Middle frontal gyrus (tissue), 1 donor: ENCODE results near the gene CHST8.

ENCODE experiments used
- DNase-seq: peaks from one replicate; pipeline ENCODE4 v3.0.0-alpha.2; 2015; ENCODE audit warnings: low spot score; ENCODE audit errors: extremely low spot score

CHST8 gene

DNA sequence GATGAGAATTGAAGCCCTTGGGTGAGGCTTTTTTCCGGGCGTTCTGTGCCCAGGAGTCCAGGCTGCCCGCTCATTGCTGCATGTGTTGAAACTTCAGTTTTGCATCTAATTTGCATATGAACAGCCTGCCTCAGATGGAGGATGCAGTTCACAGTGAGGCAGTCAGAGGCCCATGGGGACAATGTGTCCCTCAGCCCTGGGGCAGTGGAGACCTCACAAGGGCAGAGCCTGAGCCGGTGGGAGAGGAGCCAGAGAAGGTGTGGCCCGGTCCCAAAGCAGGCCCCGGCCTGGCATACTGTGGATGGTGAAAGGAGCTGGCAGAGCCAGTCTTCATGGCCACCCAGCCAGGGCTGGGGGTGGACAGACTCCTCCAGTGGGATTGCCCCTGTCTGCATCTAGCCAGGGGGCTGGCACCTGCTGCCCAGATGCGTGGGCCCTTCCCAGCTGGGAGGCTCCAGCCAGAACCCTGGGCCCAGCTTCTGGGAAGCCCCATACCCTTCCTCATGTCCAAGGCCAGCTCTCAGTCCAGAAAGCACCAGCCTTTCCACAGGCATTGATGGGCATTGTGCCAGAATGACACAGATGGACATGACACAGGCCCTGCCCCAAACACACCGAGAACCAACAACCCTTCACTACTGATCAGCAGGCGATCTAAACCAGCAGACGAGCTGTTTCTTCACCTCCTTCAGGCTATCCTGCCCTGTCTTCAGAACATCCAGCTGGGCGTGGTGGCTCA is 142.0 kb downstream of the CHST8 start:
- DNase-seq, result no peak

DNA sequence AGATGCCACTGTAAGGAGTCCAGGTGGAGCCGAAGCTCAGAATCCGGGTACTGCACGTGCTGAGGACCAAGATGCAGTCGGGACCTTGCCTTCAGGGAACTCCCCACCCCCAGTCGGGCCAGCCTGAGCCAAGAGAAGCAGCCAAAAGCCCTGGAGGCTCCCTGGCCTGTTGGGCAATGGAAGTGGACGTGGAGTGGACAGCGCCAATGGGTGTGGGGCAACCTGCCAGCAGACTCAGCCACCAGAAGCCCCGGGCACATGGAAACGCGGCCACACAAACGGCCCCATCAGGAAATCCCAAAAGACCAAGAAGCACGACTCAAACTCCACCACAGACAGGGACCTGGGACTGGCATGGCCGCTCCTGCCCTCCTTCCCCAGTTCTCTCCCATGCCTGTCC is 144.9 kb downstream of the CHST8 start:
- no peak for DNase-seq

DNA sequence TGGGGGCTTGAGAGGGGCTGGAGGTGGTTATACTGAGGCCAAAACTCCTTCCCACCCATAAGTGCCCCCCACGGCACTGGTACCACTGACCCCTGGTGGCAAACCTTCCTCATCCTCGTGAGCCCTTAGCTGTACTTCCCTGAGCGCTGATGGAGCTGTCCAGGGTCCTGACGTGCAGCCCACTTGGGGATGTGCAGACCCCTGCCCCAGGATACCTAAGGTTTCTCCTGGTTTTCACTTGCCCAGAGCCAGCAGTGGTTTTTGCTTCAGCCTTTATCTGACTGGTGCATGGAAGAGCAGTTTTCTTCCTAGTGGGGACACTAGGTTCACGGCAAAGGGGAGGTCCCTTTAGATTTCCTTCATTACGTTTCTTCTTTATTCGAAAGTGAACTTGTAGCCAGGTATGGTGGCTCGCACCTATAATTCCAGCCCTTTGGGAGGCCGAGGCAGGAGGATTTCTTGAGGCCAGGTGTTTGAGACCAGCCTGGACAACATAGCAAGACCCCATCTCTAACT is 146.2 kb downstream of the CHST8 start:
- no peak for DNase-seq

DNA sequence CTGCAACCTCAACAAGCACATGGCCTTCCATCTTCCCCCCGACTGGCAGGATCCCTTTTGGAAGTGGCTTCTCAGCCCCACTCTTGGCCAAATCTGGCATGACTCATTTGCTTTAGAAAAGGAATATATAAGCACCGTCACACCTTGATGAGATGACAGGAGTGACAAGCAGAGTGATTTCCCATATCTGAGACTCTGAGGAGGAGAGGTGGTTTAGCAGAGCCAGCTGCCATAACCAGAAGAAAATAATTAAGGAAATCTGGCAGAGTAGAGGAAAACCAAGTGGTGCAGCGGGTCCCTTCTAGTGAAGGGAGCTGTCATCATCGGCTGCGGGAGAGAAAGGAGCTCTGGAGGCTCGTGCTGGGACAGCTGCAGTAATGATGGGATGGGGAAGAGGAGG is 147.5 kb downstream of the CHST8 start:
- DNase-seq, result no peak

DNA sequence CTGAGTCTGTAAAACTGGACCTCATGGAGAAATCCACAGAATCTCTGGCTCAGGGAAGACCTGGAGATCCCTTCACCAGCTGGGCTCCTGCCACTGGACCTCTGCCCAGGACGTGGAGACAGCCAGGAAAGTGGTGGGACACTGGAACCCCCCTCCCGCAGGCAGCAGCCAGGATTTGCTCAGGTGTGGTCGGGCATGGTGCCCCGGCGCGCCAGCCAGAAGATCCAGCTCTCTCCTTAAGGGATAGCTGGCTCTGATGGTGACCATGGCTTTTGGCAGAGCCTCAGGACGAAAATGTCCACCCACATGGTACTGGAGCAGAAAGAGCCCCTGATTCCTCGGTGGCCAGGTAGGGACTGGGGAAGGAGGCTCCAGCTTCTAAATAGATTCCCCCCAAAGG is 148.4 kb downstream of the CHST8 start:
- DNase-seq, result no peak

DNA sequence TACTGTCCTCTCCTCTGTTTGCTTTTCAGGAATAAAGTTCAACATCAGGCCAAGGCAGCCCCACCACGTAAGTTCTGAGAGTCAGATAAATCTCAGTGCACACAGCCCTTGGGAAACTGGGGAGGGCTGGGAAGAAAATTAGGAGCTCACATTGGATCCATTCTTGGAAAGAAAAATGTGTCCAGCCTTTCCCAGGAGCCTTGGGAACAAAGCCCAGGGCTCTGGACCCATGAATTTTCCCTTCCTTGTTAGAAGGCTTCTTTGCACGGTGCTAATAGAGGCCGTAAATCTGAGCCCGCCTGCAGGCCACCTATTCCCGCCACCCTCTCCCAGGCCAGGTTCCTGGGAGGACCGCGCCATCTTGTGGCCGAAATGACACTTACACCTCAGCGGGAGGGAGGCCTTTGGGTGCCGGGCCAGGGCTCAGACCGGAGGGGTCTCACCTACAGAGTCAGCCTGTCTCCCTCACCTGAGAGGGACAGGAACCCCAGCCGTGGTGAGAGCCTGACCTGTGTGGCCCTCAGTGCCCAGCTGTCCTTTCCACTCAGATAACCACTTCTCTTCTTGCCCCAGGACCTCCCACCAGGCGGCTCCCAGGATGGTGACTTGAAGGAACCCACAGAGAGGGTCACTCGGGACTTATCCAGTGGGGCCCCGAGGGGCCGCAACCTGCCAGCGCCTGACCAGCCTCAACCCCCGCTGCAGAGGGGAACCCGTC is 149.8 kb downstream of the CHST8 start:
- DNase-seq, result peak; percentile 50

DNA sequence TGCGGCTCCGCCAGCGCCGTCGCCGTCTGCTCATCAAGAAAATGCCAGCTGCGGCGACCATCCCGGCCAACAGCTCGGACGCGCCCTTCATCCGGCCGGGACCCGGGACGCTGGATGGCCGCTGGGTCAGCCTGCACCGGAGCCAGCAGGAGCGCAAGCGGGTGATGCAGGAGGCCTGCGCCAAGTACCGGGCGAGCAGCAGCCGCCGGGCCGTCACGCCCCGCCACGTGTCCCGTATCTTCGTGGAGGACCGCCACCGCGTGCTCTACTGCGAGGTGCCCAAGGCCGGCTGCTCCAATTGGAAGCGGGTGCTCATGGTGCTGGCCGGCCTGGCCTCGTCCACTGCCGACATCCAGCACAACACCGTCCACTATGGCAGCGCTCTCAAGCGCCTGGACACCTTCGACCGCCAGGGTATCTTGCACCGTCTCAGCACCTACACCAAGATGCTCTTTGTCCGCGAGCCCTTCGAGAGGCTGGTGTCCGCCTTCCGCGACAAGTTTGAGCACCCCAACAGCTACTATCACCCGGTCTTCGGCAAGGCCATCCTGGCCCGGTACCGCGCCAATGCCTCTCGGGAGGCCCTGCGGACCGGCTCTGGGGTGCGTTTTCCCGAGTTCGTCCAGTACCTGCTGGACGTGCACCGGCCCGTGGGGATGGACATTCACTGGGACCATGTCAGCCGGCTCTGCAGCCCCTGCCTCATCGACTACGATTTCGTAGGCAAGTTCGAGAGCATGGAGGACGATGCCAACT is 150.5 kb downstream of the CHST8 start:
- no peak for DNase-seq

DNA sequence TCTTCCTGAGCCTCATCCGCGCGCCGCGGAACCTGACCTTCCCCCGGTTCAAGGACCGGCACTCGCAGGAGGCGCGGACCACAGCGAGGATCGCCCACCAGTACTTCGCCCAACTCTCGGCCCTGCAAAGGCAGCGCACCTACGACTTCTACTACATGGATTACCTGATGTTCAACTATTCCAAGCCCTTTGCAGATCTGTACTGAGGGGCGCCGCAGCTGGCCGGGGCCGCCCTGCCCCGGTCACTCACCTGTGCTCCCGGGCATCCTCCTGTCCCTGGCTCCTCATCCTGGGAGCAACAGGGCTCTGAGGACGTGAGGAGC is 151.1 kb downstream of the CHST8 start:
- no peak for DNase-seq

DNA sequence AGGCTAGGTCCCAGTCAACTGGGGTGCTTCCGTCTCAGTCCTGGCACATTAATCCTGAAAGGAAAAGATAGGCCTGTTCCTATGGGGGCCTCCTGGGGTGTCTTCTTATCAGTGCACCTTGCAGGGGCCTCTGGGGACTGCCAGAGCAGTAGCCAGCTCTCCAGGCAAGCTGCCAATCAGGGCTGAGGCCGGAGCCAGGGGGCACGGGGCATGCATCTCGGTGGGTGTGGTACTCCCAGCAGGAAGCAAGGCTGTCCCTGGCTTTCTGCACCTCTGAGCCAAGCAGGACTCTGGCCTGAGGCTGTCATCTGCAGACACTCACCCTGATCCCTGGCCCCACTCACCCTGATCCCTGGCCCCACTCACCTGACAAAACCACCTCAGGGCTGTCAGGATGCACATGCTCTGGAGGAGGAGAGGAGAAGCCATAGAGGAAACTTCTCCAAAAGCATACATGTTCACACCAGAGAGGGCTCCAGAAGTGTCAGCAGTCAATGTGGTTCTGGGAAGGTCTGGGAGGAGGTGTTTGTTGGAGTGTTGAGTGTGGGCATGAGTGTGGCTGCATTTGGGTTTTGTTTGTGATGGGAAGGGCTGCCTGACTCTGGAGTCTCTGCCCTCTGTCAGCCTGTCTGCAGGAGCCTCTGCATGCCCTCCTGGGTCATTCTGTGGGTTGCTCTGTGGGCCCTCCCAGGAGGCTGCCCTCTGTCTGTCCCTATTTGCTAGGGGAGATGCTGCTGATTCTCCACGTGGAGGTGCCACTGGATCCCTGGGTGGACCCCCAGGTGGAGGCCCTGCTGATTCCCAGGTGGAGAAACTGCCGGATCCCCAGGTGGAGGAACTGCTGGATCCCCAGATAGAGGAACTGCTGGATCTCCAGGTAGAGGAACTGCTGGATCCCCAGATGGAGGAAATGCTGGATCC is 152.2 kb downstream of the CHST8 start:
- no peak for DNase-seq

DNA sequence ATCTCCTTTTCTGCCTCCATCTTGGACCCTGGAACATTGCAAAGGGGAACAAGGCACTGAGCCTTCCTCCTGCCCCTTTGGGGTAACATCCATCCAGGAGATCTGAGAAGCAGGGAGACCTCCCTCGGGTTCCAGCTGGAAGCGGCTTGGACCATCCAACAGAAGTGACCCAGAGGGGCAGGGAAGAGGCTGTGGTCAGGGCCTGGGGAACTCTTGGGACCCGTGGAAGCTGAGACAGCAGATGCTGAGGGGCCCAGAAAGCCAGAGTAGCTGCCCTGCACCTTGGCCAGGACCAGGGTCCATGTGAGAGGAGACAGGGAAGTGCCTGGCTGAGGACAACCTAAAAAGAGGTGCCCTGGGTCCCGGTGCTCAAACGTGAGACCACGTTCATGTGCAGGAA is 153.0 kb downstream of the CHST8 start:
- DNase-seq, result no peak

DNA sequence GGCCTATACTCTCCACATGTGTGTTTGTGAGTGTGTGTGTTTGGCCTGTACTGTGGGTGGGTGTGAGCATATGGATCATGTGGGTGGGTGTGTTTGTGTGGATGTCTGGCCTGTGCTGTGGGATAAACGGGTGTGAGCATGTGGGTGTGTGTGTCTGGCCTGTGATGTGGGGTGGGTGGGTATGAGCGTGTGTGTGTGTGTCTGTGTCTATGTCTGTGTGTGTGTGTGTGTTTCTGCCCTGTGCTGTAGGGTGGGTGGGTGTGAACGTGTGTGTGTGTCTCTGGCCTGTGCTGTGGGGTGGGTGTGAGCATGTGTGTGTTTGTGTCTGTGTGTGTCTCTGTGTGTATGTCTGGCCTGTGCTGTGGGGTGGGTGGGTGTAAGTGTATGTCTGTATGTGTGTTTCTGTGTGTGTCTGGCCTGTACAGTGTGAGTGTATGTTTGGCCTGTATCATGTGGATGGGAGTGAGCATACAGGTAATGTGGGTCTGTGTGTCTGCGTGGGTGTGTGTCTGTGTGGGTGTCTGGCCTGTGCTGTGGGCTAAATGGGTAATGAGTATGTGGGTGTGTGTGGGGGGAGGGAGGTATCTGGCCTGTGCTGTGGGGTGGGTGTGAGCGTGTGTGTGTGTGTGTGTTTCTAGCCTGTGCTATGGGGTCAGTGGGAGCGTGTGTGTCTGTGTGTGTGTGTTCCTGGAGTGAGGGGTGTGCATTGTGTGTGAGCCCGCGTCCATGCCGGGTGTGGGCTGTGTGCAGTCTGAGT is 154.2 kb downstream of the CHST8 start:
- no peak for DNase-seq

DNA sequence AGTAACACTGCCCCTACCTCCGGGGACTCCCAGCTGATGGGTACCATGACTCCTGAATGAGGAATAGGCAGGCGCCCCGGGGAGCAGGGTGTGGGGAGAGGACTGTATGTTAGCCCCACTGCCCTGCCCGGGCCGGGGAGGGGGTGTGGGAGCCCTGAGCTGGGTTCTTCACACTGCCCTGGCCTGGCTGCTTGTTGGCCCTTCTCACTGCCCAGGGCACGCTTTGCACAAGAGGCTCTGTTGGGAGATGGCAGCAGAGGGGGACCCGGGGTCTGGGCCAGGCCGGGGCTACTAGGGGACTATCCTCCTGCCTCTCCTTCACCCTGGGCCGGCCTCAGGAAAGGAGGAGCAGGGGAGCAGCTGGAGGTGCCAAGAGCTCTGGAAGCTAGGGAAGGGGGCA is 155.6 kb downstream of the CHST8 start:
- no peak for DNase-seq

DNA sequence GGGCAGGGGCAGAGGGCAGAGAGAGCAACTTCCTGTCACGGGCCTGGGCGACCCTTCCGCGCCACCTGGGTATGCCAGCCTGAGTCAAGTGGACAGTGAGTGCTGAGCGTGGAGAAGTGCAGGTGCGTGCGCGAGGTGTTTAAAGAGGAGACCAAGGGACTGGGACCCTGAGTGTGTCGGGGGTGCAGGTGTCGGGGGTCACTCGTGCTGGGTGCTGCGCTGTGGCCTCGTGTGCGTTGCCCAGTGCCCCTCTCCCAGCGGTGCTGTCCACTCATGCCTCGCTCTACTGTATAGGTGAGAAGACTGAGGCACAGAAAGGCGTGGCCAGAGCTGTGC is 156.0 kb downstream of the CHST8 start:
- DNase-seq, result no peak

DNA sequence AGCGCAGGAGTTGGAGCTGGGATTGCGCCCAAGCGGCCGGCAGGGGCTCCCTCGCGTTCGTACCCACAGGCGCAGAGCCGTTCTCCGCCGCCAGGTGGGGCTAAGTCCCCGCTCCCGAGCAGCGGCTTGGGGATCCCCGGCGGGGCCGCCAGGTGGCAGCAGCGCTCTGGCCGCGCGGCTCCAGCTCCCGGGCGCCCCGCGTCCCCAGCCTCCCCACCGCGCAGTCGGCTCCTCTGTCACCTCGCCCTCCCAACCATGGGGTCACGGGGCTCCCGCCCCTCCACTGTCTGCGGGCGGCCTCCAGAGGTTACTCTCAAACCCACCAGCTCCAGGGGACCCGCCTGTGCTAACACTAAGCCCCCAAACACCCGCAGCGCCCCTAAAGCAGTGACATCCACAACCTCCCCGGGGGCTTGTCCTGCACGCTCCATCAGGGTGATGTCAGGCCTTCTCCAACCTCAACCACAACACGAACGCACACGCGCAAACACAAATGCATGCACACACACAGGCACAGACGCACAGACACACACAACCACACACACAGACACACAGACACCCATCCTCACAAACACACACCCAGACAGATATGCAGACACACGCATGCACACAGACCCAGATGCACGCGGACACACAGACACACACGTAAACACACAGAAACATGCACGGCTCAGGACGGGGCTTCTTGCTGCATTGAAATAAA is 156.5 kb downstream of the CHST8 start:
- peak; percentile 75 for DNase-seq

DNA sequence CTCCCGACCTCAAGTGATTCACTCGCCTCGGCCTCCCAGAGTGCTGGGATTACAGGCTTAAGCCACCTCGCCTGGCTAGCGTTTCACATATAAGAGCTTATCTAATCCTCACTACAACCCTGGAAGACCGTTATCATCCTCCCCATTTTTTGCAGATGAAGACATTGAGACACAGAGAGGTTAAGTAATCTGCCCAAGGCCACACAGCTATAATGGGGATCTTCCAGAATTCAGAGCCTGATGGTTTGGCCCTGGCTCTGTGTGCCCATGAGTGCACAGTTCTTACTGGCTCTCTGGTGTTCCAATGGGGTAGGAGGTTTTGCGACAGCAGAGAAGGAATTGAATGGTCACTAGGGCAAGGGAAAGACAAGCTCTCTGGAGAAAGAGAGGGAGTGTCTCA is 158.1 kb downstream of the CHST8 start:
- DNase-seq, result no peak

DNA sequence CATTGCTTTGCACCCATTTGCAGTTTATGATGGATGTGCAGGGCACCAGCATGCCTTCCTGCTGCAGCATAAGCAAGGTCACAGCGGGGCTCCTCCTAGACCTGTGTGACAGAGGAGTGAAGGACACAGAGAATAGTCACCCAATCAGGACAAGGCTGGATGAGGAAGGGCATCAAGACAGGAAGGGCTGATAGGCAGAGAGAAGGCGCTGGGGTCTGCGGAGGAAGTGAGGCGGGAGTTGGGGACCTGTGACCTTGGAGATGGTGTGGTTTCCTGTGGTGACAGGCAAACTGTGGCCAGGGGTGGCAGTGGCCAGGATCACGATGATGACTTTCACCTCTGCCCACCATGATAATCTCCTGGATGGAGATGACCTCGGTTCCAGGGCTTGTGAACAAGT is 158.5 kb downstream of the CHST8 start:
- DNase-seq, result no peak

DNA sequence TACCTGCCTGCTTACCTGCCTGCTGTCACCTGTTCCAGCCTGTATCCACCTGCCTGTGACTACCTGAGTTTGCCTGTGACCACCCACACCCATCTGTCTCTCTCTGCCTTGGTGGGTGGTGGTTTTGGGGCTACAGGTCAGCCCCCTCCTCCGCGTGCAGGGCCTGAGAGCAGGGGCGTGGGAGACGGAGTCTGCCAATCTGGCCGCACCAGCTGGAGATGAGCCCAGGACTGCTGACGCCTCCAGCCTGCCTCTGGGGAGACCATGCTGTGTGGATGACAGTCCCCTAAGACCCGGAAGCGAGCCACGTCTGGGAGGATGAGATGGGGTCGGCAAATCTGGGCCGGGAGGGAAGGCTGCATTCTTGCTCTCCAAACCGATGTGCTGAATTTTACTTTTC is 159.0 kb downstream of the CHST8 start:
- no peak for DNase-seq

DNA sequence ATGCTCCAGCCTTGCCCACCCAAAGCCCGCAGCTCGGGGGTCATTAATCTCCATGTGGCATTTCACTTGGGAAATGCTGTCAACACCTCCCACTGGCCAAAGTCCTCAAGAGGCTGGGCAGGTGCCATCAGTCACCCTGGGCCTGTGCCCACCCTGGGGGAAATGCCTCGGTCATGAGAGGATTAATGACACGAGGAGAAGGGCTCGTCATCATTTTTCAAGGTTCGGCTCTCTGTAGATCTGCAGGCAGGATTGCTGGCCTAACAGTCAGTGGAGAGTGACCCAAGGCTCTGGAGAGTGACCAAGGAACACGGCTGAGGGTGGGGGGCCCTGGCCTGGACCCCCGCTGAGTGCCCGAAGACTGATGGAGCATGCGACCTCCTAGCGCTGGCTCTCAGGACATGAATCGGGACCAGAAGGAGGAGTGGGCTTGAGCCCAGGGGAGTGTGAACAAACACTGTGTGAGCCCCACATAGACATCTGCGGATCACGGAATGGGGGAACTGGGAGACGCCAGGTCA is 159.7 kb downstream of the CHST8 start:
- DNase-seq, result no peak

DNA sequence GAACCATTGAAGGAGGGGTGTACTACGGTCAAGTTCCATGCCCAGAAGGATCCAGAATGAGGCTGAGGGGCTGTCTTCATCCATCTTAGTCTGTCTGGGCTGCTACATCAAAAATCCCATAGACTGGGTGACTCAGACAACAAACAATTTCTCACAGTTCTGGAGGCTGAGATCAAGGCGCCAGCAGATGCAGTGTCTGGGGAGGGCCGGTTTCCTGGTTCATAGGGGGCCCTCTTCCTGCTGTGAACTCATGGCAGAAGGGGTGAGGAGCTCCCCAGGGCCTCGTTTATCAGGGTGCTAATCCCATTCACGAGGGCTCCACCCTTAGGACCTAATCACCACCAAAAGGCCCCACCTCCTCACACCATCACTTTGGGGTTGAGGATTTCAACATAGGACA is 160.2 kb downstream of the CHST8 start:
- no peak for DNase-seq

DNA sequence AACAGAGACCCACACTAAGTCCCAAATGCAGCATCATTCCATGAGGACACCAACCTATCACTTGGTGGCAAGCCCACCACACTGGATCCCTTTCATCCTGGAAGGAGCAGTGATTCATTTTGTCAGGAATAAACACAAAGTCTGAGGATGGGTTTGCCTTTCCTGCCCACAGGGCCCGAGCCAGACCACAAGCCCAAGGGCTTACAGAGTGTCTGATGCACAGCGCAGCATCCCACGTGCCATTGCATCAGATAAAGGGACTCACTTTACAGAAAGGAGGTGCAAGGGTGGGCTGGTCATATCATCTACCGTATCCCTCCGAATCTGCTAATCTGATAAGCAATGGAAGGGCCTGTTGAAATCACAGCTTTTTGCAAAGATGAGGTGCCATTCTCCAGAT is 162.7 kb downstream of the CHST8 start:
- DNase-seq, result no peak
